Raji (cell line): ENCODE results near the gene EVI5.

Source experiments
- POLR2A ChIP-seq: IDR thresholded peaks from 2 replicates; pipeline ENCODE4 v1.6.1; 2011; ENCODE audit warnings: low read depth, low read length, control low read depth; ENCODE audit not compliant: insufficient read depth

Gene EVI5

DNA sequence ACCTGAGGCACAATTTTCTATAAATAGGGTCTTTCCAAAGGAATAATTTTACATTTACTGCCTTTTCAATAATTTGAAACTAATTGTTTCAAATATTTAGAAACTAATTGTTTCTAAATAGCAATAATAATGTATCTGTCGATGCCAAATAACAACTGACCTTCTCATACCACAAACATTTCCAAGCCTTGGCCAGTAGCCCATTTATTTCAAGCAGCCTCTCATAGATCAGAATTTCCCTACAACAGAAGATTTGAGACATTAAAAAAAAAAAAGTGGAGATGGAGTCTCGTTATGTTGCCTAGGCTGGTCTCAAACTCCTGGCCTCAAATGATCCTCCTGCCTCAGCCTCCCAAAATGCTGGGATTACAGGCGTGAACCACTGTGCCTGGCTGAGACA, 296.1 kb downstream of the EVI5 start:
- no peak for TF ChIP-seq POLR2A

GRCh38 chr1:92488416-92488815, 296.5 kb downstream of the EVI5 start:
- TF ChIP-seq POLR2A: no peak

- TF ChIP-seq POLR2A: no peak
These were observed 297.8 kb downstream of the EVI5 start for GRCh38 chr1:92487078-92487605.

GRCh38 chr1:92486251-92487077, 298.4 kb downstream of the EVI5 start, which contains the start of gene GFI1:
Gene GFI1 (minus strand): TSS chr1:92486925. CDS start chr1:92483487, 3,438 bp downstream.
- no peak for TF ChIP-seq POLR2A

DNA sequence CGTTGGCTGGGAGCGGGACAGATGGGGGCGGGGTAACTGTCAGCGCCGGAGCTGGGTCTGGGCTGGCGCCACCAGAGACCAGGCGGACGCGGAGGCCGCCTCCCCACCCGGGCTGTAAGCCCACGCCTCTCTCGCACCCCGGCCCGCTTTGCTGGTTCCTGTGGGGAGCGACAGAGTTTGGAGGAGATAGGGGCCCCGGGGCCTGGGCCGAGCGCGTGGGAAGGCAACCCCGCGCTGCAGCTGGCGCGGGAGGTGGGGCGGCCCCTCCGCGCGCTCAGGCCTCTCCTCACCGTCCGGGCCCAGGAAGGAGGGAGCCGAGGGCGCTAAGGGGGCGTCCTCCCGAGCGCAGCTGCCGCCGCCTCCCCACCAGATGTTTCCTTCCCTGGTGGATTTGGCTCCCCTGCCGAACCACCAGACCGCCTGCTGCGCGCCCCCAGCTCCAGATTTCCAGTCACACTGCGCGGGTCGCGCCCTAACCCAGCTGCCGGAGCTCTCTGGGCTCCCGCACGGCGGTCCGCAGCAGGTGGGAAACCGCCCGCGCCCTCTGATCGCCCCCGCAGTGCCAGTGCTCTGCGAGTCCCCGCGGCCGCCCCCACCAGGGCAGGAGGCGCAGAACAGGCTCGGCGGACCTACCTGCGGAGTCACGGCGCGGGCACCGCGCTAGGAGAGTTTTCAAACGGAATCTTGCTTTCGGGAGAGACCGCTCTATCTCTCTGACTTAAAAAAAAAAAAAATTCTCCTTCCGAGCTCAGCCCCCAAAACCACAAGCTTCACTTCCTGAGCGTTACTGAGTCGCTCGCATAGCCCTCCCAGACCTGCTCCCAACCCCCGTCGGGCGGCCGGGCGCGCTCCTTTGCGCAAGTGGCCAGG, 299.3 kb downstream of the EVI5 start:
- peak; percentile 55 for TF ChIP-seq POLR2A

DNA sequence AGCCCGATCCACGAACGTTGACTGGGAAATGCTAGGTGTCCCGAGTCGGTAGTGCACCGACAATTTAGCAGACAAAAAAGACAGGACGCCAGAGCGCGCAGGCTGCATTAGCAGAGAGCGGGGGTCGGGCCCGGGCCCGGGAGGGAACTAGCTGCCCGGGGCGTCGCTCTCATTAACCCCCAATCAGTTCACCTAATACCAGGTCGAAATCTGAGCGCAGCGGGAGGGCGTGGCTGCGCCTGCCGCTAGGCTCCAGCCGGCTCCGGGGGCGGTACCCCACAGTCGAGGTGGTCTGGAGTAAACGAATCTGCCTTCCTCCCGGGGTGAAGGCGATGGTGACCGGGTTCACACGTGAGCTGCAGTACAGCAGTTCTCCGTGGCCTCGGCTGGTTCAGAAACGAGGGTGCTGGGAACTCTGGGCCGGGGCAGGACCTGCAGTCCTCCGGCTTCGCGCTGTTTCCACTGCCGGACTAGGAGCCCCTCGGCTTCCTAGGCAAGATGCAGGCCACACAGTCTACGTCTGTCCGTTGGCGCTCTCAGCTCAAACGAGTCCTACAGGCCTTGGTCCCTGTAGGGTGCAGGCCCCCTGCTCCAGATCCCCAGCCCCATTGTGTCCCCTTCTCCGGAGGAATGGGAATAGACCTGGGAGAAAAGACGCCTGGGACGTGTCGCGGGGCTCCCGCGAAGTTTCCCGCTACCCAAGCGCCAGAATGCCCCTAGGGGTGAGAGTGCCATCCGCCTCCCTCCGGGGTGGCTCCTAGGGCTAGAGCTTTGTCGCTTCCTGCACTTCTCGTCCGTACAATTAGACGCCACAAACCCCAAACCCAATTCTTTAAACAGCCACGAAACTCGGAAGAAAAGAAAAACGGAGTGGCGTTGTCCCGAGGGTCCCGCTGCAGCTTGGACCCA, 300.2 kb downstream of the EVI5 start:
- 0 out of 2 replicates have a peak, but pooled peaks have one; percentile 9 for TF ChIP-seq POLR2A

DNA sequence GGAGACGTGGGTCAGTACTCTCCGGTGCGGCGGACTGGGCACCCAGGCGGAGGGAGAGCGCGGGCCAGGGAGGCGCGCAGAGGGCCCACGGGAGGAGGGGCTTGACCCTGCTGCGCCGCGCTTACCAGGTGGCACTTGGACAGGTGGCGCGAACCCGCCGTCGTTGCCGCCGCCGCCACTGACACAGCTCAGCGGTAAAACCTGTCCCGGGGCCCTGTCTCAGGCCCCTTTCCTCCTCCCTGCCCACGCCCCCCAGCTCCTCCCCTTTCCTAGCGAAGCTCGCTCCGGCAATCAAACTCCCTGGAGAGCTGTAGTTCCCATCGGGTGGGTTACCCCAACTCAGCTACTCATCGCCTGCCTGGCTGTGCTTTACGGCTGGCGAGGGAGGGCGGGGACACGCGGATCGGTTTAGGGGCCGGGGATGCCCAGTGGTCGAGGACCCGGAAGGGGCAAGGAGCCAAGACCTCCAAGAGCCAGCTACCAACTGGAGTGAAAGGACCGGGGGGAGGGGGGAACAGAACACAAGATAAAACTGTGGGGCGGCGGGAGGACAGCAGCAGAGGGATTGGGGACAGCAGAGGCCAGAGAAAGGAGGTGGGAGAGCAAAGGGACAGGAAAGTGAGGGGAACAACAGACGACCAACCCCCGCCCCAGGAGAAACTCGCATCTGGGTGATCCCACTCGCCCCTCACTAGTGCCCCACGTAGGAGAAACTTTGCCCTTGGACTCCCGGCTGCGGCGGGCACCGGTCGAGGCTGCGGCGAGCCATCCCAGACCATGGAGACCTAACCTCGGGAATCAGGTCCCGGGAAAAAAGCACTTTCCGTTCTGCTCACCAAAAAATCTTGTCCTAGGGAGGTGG, 301.1 kb downstream of the EVI5 start:
- no peak for TF ChIP-seq POLR2A

GRCh38 chr1:92482665-92483609, 302.0 kb downstream of the EVI5 start:
- no peak for TF ChIP-seq POLR2A

GRCh38 chr1:92481971-92482664, 302.8 kb downstream of the EVI5 start:
- no peak for TF ChIP-seq POLR2A

GRCh38 chr1:92481599-92481925, 303.3 kb downstream of the EVI5 start:
- no peak for TF ChIP-seq POLR2A

DNA sequence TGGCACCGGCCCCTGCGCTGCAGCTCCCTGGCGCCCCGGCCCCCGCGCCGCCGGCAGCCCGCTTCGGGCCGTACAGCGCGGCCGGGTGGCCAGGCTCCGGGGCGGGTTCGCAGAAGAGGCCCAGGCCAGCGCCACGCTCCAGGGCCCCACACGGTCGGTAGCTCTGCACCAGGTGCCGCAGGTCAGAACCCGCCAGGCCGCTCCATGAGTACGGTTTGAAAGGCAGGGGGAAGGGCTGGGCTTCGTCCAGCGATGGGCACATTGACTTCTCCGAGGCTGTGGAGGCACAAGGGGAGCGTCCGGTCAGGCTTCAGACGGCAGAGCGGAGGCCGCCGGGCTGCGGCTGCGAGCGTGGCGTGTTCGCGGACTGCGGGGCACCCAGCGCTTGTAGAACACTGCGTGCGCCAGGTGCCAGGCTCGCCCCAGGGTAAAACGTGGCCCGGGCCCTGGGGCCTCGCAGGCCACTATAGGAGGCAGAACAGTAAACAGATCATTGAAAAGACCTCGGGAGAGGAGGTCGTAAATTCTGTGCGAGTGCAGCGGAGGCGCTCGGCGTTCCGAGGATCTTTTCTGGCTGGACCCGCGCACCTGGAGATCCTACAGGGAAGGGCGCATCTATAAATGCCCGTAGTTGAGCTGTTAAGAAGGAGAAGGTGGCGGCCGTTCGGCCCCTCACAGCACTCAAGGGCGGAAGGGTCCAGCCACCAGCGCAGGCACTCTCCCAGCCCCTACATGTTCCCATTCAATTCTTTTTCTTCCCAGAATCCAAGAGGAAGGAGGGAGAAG, 303.9 kb downstream of the EVI5 start:
- TF ChIP-seq POLR2A: no peak
